AG04449 (cell line): ENCODE data around the gene FGF21.
"Not testable (repeated sequence)": the region's sequence is repeated elsewhere in the genome, so short reads cannot be mapped to it uniquely, and the experiment has no call there.

Experiments used
- CTCF ChIA-PET: fragments of 350-600 bp; formaldehyde crosslinking; extraction: SDS; loops from one replicate; lab custom pipeline; 2021; ENCODE audit warnings: antibody characterized with exemption; lab: Yijun Ruan, JAX
- POLR2A ChIA-PET: fragments of 400-600, 350-600 bp; formaldehyde crosslinking; extraction: SDS; loops from one replicate; lab custom pipeline; 2020; ENCODE audit warnings: antibody characterized with exemption, inconsistent platforms; lab: Yijun Ruan, JAX
- DNase-seq: peaks from one replicate; pipeline ENCODE4 v3.0.0-alpha.2; 2010; ENCODE audit warnings: low read depth, low spot score
- H3K4me3 ChIP-seq: 2 replicates; pipeline ENCODE4 v1.5.1; 2011; ENCODE audit warnings: low read depth, mild to moderate bottlenecking, control low read depth, low read length
- CTCF ChIP-seq: IDR thresholded peaks from one replicate; pipeline ENCODE4 v1.5.1; 2011; ENCODE audit warnings: mild to moderate bottlenecking, moderate library complexity, low read length, control low read depth, inconsistent platforms; ENCODE audit not compliant: insufficient read depth; ENCODE audit errors: missing control alignments

The FGF21 gene

GRCh38 chr19:48756686-48757085 is 1.4 kb downstream of the FGF21 start:
- ChIA-PET CTCF (interaction anchor here (1.1 kb wide), 1 partner anchor 14 kb away, joined by 3 read pairs; no protein-coding TSS in a partner anchor), POLR2A (no interaction called here)
- TF ChIP-seq CTCF = no peak
- H3K4me3 ChIP-seq = no peak overlapping the region
- no peak for DNase-seq

GRCh38 chr19:48757089-48757675 is 1.9 kb downstream of the FGF21 start:
- ChIA-PET CTCF (interaction anchor here (1.1 kb wide), 2 partner anchors 13 to 31 kb away, joined by 3 to 4 read pairs; no protein-coding TSS in a partner anchor), POLR2A (no interaction called here)
- TF ChIP-seq CTCF = no peak
- DNase-seq = no peak
- H3K4me3 ChIP-seq = no peak overlapping the region

GRCh38 chr19:48757741-48758144 is 2.4 kb downstream of the FGF21 start:
- no peak for TF ChIP-seq CTCF
- POLR2A ChIA-PET = no interaction called here
- no peak for DNase-seq
- CTCF ChIA-PET = interaction anchor here (1.1 kb wide), 1 partner anchor 30 kb away, joined by 4 read pairs; no protein-coding TSS in a partner anchor
- no peak overlapping the region for H3K4me3 ChIP-seq

GRCh38 chr19:48760504-48761205 is 5.3 kb downstream of the FGF21 start:
- ChIA-PET POLR2A (interaction anchor here (0.5 kb wide), 1 partner anchor 36 kb away, joined by 4 read pairs; no protein-coding TSS in a partner anchor), CTCF (no interaction called here)
- TF ChIP-seq CTCF = no peak
- DNase-seq = no peak
- H3K4me3 ChIP-seq = no peak overlapping the region

- CTCF ChIA-PET = not testable (repeated sequence)
Measured at GRCh38 chr19:48765816-48766215, 10.5 kb downstream of the FGF21 start.

GRCh38 chr19:48768171-48768753 is 12.9 kb downstream of the FGF21 start:
- CTCF ChIA-PET = interaction anchor here (1.2 kb wide), 1 partner anchor 93 kb away, joined by 3 read pairs; no protein-coding TSS in a partner anchor
- DNase-seq, POLR2A ChIA-PET, H3K4me3 ChIP-seq: not testable (repeated sequence)

More at GRCh38 chr19:48765816-48766215, 10.5 kb downstream of the FGF21 start:
- not testable (repeated sequence) for H3K4me3 ChIP-seq, DNase-seq
- POLR2A ChIA-PET = interaction anchor here (0.6 kb wide), 1 partner anchor 121 kb away, joined by 3 read pairs; no protein-coding TSS in a partner anchor
